Neuron (in vitro differentiated cells): ENCODE measurements around the gene SLC35F3.
"Not testable (repeated sequence)": the region's sequence is repeated elsewhere in the genome, so short reads cannot be mapped to it uniquely, and the experiment has no call there.

ENCODE experiments used
- H2AFZ ChIP-seq: one replicate; pipeline ENCODE4 v1.6.1; 2013; ENCODE audit warnings: low read depth, mild to moderate bottlenecking, inconsistent platforms, low read length, moderate library complexity
- H3K27me3 ChIP-seq: one replicate; pipeline ENCODE4 v1.6.1; 2013; ENCODE audit warnings: low read length; ENCODE audit not compliant: insufficient read depth
- H3K36me3 ChIP-seq: one replicate; pipeline ENCODE4 v1.6.1; 2013; ENCODE audit warnings: low read length; ENCODE audit not compliant: insufficient read depth
- H3K4me1 ChIP-seq: one replicate; pipeline ENCODE4 v1.6.1; 2013; ENCODE audit warnings: low read length; ENCODE audit not compliant: insufficient read depth
- H3K4me3 ChIP-seq: 2 replicates; pipeline ENCODE4 v1.5.1; 2013; ENCODE audit warnings: mild to moderate bottlenecking, low read length, moderate library complexity
- H3K9me3 ChIP-seq: one replicate; pipeline ENCODE4 v1.6.1; 2013; ENCODE audit warnings: low read length

Gene SLC35F3

DNA sequence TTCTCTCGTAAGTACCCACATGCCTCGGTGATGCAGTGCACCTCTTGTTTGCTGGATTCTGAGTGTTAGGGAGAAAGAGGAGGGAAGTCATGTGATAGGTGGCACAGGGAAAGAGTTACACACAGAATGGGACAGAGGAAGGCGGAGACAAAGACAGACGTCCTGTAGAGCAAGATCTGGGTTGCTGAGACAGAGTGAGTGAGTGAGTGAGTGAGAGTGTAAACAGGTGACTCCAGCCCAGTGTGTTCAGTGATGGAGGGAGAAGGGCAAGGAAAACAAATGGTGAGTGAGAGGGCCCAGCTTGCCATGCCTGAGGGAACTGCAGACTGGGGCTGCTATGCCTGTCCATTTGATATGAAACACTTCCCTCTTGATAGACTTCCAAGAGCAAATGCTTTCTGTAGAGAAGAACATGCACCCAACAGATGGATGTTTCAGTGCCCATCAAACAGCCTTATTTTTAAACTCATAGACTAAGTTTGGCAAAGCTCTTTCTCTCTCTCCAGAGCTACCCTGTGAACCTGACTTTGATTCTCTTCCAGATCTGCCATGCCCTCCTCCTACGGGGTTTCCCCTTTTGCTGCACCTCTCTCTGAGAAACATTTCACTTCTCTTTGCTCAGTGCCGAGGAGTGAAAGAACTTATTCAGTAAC, 258.9 kb downstream of the SLC35F3 start:
- no peaks in the 10 kb centered on the region for H3K27me3 ChIP-seq
- H3K4me1 ChIP-seq: no peaks in the 10 kb centered on the region
- H2AFZ ChIP-seq: no peak overlapping the region
- H3K36me3 ChIP-seq: no peaks in the 10 kb centered on the region
- no peaks in the 10 kb centered on the region for H3K9me3 ChIP-seq
- H3K4me3 ChIP-seq: no peak overlapping the region

- Histone ChIP-seq H2AFZ (no peak overlapping the region), H3K4me1 (no peaks in the 10 kb centered on the region), H3K4me3 (no peak overlapping the region), H3K27me3 (no peaks in the 10 kb centered on the region), H3K9me3 (no peaks in the 10 kb centered on the region), H3K36me3 (no peaks in the 10 kb centered on the region)
These were observed 259.7 kb downstream of the SLC35F3 start for GRCh38 chr1:234164098-234164709.

- H3K27me3 ChIP-seq: no peaks in the 10 kb centered on the region
- no peak overlapping the region for H3K4me3 ChIP-seq
- no peak overlapping the region for H2AFZ ChIP-seq
- no peaks in the 10 kb centered on the region for H3K9me3 ChIP-seq
- no peaks in the 10 kb centered on the region for H3K4me1 ChIP-seq
- H3K36me3 ChIP-seq: no peaks in the 10 kb centered on the region
These were observed 263.7 kb downstream of the SLC35F3 start for GRCh38 chr1:234168061-234168724.

GRCh38 chr1:234169161-234169849, 264.8 kb downstream of the SLC35F3 start:
- Histone ChIP-seq H3K9me3 (no peaks in the 10 kb centered on the region), H2AFZ (no peak overlapping the region), H3K4me3 (no peak overlapping the region), H3K36me3 (no peaks in the 10 kb centered on the region), H3K4me1 (no peaks in the 10 kb centered on the region), H3K27me3 (no peaks in the 10 kb centered on the region)

DNA sequence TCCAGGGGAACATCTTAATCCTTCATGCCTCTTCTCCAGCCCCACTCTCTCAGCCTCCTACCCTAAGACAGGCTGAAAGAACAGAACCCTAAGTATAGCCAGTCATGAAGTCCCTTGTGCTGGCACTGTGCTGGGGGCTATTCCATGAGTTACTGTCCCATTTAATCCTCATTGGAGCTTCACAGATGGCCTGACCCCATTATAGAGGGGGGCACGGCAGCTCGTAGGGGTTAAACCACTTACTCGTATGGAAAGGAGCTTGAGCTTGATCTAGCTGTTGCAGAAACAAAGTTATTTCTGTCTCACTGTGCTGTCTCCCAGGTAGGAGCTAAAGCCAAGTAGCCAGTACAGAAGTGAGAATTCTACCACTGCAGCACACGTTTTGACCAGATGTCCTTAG, 265.6 kb downstream of the SLC35F3 start:
- H3K27me3 ChIP-seq: no peaks in the 10 kb centered on the region
- H3K4me1 ChIP-seq: no peaks in the 10 kb centered on the region
- no peaks in the 10 kb centered on the region for H3K9me3 ChIP-seq
- H3K4me3 ChIP-seq: no peak overlapping the region
- H3K36me3 ChIP-seq: no peaks in the 10 kb centered on the region
- no peak overlapping the region for H2AFZ ChIP-seq

DNA sequence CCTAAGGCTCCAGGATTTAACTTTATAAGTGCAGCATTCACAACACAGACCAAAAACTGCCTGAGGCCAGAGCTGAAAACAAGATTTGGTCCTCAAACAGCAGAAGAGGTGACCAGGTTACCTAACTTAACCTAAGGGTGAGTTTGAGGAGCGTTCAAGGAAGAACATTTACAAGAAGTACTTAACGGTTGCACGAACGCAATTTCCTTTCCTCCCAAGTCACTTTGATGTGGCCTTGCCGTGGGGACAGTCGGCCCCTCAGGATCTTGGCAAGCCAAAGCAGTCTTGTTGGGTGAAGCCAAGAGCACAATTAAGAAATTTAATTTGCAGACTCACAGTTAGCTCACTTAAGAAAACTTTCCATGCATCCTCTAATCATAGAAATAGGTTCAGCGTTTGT, 266.1 kb downstream of the SLC35F3 start:
- H3K9me3 ChIP-seq: no peaks in the 10 kb centered on the region
- no peak overlapping the region for H2AFZ ChIP-seq
- H3K4me3 ChIP-seq: no peak overlapping the region
- H3K27me3 ChIP-seq: no peaks in the 10 kb centered on the region
- no peaks in the 10 kb centered on the region for H3K36me3 ChIP-seq
- no peaks in the 10 kb centered on the region for H3K4me1 ChIP-seq

GRCh38 chr1:234173968-234174367, 269.5 kb downstream of the SLC35F3 start:
- Histone ChIP-seq H3K27me3 (no peaks in the 10 kb centered on the region), H3K9me3 (no peaks in the 10 kb centered on the region), H3K4me1 (no peaks in the 10 kb centered on the region), H3K4me3 (no peak overlapping the region), H3K36me3 (no peaks in the 10 kb centered on the region), H2AFZ (no peak overlapping the region)

GRCh38 chr1:234175363-234175762, 270.9 kb downstream of the SLC35F3 start:
- Histone ChIP-seq H3K9me3 (no peaks in the 10 kb centered on the region), H3K4me3 (no peak overlapping the region), H3K36me3 (no peaks in the 10 kb centered on the region), H2AFZ (no peak overlapping the region), H3K27me3 (no peaks in the 10 kb centered on the region), H3K4me1 (no peaks in the 10 kb centered on the region)

- Histone ChIP-seq H2AFZ (no peak overlapping the region), H3K27me3 (no peaks in the 10 kb centered on the region), H3K9me3 (no peaks in the 10 kb centered on the region), H3K4me1 (no peaks in the 10 kb centered on the region), H3K4me3 (no peak overlapping the region), H3K36me3 (no peaks in the 10 kb centered on the region)
These were observed 271.5 kb downstream of the SLC35F3 start for GRCh38 chr1:234176000-234176399.

DNA sequence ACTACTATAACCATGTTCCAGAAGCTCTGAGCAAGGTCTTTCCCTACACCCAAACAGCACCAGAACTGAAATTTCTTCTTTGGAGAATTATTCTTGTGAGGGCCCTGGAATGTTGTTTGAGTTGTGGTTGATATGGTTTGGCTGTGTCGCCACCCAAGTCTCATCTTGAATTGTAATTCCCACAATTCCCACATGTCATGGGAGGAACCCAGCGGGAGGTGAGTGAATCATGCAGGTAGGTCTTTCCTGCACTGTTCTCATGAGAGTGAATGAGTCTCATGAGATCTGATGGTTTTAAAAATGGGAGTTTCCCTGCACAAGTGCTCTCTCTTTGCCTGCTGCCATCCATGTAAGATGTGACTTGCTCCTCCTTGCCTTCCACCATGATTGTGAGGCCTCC, 272.4 kb downstream of the SLC35F3 start:
- not testable (repeated sequence) for H3K9me3 ChIP-seq, H2AFZ ChIP-seq, H3K36me3 ChIP-seq, H3K4me1 ChIP-seq, H3K27me3 ChIP-seq, H3K4me3 ChIP-seq

DNA sequence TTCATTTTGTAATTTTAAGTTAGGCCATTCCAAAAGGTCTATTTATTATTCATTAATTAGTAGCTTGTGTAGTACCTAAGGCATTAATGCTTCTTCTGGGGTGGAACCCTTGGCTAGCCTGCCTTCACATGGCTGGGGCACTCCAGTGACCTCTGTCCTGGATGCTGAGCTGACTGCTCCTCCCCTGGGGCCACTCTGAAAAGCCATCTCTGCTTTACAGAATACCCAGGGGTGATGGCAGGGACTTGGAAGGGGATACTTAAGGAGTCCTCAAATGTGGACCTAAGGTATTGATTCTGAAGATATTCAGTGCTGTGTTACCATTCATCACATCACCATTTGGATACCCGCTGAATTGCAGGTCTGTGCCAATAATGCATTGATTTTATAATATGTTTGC, 281.0 kb downstream of the SLC35F3 start:
- Histone ChIP-seq H3K4me1 (no peaks in the 10 kb centered on the region), H3K27me3 (no peaks in the 10 kb centered on the region), H3K4me3 (no peak overlapping the region), H3K9me3 (no peaks in the 10 kb centered on the region), H3K36me3 (no peaks in the 10 kb centered on the region), H2AFZ (no peak overlapping the region)

DNA sequence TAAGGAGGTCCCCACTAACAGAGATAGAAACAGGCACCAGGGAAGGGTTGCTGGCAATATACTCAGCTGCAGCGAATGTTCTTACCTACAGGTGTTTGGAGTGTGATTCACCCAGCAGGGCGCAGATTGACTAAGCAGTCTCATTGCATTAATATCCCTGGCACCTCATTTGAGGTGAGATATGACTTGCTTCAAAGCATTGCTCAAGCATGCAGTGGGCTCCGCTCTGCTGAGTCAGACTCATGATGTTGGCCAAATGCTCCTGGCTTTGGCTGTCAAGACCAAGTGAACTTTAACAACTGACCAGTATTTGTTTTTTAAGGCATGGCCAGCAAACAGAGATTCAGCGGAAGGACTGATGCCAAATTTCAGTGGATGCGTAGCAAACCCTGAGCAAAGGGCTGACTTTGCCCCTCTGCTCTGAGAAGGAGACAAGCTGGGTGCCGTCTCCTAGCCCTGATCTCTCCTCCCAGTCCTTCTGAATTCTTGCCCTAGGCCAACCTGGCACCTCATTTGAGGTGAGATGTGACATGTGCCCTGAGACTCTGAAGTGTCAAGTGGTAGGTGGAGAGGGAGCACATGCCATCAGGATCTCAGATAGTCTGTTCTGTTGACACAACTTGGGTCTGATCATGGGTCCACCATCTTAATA, 281.7 kb downstream of the SLC35F3 start:
- H3K9me3 ChIP-seq: no peaks in the 10 kb centered on the region
- H3K4me3 ChIP-seq: no peak overlapping the region
- H2AFZ ChIP-seq: no peak overlapping the region

GRCh38 chr1:234188454-234188792, 283.9 kb downstream of the SLC35F3 start:
- H3K27me3 ChIP-seq: no peaks in the 10 kb centered on the region
- H3K4me3 ChIP-seq: no peak overlapping the region
- H3K36me3 ChIP-seq: no peaks in the 10 kb centered on the region
- H2AFZ ChIP-seq: no peak overlapping the region
- no peaks in the 10 kb centered on the region for H3K4me1 ChIP-seq
- no peaks in the 10 kb centered on the region for H3K9me3 ChIP-seq

More for the DNA sequence above, 281.7 kb downstream of the SLC35F3 start:
- Histone ChIP-seq H3K4me1 (no peaks in the 10 kb centered on the region), H3K27me3 (no peaks in the 10 kb centered on the region), H3K36me3 (no peaks in the 10 kb centered on the region)
